HCT116 (cell line): ENCODE measurements around the gene RGSL1.

Experiments used
- CEBPB ChIP-seq: IDR thresholded peaks from 2 replicates; pipeline ENCODE4 v1.6.1; 2012; ENCODE audit warnings: low read depth
- EZH2 ChIP-seq: fragments of 200-600 bp; sonication (generic); IDR thresholded peaks from 2 replicates; pipeline ENCODE4 v1.6.1; 2017; ENCODE audit warnings: antibody characterized with exemption, mixed run types
- EZH2phosphoT487 ChIP-seq: fragments of 200-600 bp; IDR thresholded peaks from 2 replicates; pipeline ENCODE4 v1.6.1; 2018; ENCODE audit warnings: antibody characterized with exemption, borderline replicate concordance
- POLR2A ChIP-seq: IDR thresholded peaks from 2 replicates; pipeline ENCODE4 v1.7.0; 2011; ENCODE audit warnings: borderline replicate concordance; ENCODE audit not compliant: insufficient read depth, insufficient read length; ENCODE audit errors: extremely low read depth
- SIN3A ChIP-seq: IDR thresholded peaks from 2 replicates; pipeline ENCODE4 v1.6.1; 2012; ENCODE audit warnings: low read depth
- SP1 ChIP-seq: IDR thresholded peaks from 2 replicates; pipeline ENCODE4 v1.6.1; 2012; ENCODE audit warnings: low read depth
- TF ChIP-seq, protein P1 (sequence below): IDR thresholded peaks from 2 replicates; pipeline ENCODE4 v1.6.1; 2012
- TF ChIP-seq, protein P2 (sequence below), 3 experiments: fragments of 200-600 bp in 1 of 3; sonication (generic) in 1 of 3; IDR thresholded peaks in 2 of 3; conservative IDR thresholded peaks in 1 of 3; 2 replicates each; pipeline ENCODE4 v1.5.1; 2012 to 2017; ENCODE audit warnings: low read depth in 2 of 3, low read length in 2 of 3, antibody characterized with exemption in 1 of 3, borderline replicate concordance in 1 of 3, control low read depth in 1 of 3, mild to moderate bottlenecking in 1 of 3, mixed read lengths in 1 of 3, mixed run types in 1 of 3, moderate library complexity in 1 of 3; ENCODE audit not compliant: insufficient read depth in 1 of 3
- TF ChIP-seq, protein P3 (sequence below): IDR thresholded peaks from 2 replicates; pipeline ENCODE4 v1.6.1; 2011; ENCODE audit warnings: mild to moderate bottlenecking, low read length, moderate library complexity; ENCODE audit not compliant: insufficient replicate concordance; ENCODE audit errors: extremely low read depth

DNA sequence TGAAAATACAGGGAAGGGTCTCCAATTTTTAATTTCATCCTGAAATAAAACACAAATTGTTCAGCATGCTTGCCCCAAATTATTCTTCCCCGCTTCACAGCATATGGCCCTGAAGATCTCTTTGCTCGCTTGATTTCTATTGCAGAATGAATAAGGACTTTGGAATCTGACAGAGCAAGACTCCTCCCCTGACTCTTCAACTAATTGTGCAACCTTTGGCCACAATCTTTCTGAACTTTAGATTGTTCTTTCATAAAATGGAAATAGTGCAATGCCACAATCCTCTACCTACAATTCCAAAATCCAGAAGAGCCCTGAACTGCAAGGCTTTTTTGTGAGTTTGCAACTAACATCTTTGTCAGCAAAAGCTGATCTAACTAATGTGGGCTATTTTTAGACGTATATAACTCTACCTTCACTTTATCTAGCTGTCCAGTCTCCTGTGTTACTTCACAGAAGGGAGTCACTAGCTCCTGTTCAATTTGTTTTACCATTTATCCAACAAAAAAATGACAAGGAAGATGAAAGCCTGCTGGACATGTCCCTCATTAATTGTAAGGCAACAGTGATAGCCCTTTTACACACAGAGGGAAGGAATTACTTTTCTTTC is 125.7 kb downstream of the RGSL1 start:
- TF ChIP-seq, protein P1, sequence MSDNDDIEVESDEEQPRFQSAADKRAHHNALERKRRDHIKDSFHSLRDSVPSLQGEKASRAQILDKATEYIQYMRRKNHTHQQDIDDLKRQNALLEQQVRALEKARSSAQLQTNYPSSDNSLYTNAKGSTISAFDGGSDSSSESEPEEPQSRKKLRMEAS, result no peak
- TF ChIP-seq EZH2phosphoT487 (no peak), POLR2A (no peak), CEBPB (peak; percentile 86), SIN3A (no peak), EZH2 (no peak), SP1 (0 out of 2 replicates have a peak, but pooled peaks have one; percentile 14)
- TF ChIP-seq, protein P2, sequence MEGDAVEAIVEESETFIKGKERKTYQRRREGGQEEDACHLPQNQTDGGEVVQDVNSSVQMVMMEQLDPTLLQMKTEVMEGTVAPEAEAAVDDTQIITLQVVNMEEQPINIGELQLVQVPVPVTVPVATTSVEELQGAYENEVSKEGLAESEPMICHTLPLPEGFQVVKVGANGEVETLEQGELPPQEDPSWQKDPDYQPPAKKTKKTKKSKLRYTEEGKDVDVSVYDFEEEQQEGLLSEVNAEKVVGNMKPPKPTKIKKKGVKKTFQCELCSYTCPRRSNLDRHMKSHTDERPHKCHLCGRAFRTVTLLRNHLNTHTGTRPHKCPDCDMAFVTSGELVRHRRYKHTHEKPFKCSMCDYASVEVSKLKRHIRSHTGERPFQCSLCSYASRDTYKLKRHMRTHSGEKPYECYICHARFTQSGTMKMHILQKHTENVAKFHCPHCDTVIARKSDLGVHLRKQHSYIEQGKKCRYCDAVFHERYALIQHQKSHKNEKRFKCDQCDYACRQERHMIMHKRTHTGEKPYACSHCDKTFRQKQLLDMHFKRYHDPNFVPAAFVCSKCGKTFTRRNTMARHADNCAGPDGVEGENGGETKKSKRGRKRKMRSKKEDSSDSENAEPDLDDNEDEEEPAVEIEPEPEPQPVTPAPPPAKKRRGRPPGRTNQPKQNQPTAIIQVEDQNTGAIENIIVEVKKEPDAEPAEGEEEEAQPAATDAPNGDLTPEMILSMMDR (IDR thresholded peaks at IDR 0.05 in 2 of 3, conservative IDR thresholded peaks at IDR 0.05 in 1 of 3; ENCODE audit: borderline replicate concordance in 1 of 3, insufficient read depth in 1 of 3, low read depth in 2 of 3, low read length in 2 of 3), result no peak
- TF ChIP-seq, protein P3, sequence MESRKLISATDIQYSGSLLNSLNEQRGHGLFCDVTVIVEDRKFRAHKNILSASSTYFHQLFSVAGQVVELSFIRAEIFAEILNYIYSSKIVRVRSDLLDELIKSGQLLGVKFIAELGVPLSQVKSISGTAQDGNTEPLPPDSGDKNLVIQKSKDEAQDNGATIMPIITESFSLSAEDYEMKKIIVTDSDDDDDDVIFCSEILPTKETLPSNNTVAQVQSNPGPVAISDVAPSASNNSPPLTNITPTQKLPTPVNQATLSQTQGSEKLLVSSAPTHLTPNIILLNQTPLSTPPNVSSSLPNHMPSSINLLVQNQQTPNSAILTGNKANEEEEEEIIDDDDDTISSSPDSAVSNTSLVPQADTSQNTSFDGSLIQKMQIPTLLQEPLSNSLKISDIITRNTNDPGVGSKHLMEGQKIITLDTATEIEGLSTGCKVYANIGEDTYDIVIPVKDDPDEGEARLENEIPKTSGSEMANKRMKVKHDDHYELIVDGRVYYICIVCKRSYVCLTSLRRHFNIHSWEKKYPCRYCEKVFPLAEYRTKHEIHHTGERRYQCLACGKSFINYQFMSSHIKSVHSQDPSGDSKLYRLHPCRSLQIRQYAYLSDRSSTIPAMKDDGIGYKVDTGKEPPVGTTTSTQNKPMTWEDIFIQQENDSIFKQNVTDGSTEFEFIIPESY, result no peak
